SKM-1 treated with dmso at 0.1 percent for 144 hours (cell line): Measurements from ENCODE around the gene CNTNAP2.

Experiments
- DNase-seq: peaks from one replicate; lab custom pipeline; 2025; ENCODE audit not compliant: unreplicated experiment; lab: John Stamatoyannopoulos, UW

The CNTNAP2 gene

DNA sequence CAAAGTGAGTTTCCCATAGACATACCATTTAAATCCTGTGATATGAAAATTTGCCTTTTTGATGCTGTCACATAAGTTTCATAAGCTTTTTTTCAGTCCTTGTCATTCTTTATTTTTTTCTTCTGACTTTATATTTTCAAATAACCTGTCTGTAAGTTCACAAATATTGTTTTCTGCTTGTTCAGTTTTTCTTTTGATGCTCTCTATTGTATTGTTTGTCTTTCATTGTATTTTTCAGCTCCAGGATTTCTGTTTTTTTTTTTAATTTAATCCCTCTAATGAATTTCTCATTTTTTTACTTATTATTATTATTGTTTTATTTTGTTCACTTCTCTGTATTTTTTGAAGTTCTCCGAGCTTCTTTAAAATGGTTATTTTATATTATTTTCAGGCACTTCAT lies 623.4 kb downstream of the CNTNAP2 start:
- no peak for DNase-seq

DNA sequence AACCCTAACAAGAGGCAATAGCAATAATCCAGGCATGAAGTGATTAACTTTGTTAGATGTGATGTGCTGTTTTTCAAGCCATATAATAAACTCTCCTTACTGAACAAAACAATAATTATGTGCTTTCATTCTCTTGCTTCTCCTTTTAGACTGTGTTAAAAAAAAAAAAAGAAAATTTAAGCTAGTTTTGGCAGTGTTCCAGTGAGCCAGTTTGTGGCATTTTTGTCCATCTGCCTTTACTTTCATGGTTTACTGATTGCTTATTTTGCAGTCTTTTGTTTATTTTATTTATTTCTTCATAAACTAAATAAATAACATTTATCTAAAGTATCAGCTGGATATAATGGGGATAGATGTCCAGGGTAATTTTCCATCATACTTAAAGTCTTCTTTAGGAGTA lies 625.3 kb downstream of the CNTNAP2 start:
- DNase-seq, result no peak

DNA sequence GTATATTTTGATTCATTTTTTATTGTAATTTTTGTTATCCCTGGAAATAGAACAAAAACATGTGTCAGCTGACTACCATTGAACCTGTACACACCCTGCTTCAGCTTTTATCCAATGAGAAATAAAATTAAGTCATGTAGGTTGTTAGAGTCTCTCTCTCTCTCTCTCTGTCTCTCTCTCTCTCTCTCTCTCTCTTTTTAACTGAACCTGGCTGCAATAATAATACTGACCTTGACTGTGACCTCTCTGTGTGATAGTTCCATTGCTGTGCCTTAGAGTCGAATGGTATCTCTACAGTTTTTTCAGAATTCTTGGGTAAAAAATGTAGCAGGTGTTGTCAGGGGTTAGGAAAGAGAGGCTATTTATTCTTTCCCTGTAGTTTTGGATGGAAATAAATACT lies 637.8 kb downstream of the CNTNAP2 start:
- DNase-seq, result no peak

DNA sequence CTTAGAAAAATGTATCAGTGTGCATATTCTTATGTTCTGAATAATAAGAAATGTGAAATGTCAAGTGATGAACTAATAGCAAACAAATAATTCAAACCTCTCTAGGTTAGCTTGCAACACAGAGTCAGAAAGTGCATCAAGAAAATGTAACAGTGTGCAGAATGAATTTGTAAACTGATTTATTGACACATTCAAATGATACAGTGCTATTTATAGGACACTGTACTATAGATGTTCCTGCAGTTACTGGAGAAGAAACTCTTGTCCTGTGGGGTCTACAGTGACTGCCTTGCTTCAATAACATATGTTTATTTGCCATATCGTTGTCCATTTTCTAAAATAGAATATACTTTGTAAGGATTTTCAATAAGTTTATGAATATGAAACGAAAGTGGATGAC lies 639.0 kb downstream of the CNTNAP2 start:
- no peak for DNase-seq

DNA sequence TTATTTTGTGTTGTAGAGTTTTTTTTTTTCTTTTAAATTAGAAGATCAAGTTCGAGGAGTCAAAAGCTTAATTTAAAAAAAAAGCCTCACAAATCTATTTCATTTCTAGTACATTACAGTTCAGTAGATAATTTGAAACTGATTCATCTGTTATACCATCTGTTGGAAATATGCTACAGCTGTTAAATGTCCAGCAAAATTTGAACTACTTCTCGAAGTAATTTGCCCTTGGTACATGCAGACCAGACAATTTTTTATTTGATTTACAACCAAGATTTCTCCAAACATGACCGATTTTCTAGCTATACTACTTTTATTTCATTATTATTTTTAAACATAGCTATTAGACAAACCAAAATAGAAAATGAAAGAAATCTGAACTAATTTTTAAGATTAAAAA lies 647.9 kb downstream of the CNTNAP2 start:
- DNase-seq, result no peak

DNA sequence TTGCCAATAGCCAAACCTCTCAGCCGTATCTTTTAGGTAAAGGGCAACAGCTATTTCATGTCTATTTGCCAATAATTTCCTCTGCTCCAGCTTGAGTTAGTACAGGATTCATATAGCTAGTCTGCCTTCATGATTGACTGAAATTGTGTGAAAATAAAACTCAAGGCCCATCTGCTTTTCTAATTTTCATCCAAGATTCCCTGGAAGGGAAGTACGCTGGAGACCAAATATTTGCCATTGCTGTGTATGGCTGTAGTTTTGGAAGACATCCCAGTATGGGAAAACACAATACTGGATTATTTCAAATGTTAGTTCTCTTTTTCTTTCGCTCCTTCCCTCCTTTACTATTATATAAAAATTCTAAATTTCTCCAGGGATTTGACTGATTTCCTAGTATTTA lies 652.4 kb downstream of the CNTNAP2 start:
- no peak for DNase-seq

DNA sequence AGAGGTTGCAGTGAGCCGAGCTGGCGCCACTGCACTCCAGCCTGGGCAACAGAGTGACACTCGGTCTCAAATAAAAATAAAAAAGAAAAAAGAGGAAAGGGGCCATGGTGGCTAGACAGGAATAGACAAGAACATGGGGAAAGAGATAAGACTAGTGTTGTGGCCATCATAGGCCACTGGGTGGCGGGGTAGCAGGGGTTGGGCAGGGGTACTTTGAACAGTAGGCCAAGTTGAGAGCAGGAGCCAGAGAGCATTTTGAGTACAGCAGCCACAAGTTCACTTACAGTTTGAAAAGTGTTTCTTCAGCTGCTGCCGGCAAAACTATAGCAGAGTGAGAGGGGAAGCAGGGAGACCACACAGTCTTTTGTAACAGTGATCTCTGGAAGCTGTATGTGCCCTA lies 656.0 kb downstream of the CNTNAP2 start:
- peak; percentile 3 for DNase-seq

DNA sequence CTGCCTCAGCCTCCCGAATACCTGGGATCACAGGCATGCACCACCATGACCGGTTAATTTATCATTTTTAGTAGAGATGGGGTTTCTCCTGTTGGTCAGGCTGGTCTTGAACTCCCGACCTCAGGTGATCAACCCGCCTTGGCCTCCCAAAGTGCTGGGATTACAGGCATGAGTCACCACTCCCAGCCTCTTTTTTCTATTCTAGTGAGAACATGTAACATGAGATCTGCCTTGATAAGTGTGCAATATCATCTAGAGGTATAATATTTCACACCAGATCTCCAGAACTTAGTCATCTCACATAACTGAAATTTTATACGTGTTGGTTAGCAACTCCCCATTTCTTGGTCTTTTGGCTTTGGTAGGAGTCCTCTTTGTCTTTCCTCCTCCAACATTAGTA lies 656.9 kb downstream of the CNTNAP2 start:
- DNase-seq, result no peak

DNA sequence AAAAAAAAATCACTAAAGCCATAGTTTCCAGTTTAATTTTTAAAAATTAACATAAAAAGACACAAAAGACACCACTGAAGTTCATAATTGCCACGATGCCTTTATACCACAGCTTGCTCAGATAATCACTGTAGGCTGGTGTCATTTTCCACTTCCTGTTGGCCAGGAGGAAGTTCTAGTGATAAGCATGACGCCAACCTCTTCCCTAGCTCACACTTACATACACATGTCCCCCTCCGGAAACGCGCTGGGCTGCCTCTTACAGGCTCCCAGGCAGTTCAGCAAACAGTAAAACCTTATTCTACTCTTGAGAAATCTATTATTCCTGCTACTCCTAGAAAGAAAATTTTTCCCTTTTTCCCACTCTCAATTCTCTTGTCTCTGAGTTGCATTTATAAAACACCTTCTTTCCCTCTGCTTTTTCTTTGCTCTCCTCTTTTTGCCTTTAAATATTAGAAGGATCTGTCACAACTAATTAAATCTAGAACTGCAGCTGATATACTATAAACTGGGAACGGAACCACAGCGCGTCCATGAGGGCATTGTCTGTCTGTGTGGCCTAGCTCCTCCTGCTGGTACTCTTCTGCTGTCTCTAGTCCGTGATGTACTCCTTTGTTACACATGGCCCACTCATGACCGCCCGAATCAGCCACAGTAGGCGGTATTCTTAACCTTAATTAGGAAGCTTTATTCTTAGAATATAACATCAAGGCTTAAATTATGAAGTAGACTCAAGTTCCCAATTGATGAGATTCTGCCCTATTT lies 664.9 kb downstream of the CNTNAP2 start:
- peak; percentile 14 for DNase-seq

DNA sequence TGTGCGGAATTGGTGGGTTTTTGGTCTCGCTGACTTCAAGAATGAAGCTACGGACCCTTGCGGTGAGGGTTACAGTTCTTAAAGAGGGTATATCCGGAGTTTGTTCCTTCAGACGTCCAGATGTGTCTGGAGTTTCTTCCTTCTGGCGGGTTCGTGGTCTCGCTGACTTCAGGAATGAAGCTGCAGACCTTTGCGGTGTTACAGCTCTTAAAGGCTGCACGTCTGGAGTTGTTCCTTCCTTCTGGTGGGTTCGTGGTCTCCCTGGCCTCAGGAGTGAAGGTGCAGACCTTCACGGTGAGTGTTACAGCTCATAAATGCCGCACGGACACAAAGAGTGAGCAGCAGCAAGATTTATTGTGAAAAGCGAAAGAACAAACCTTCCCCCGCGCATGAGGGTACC lies 670.7 kb downstream of the CNTNAP2 start:
- DNase-seq, result no peak

DNA sequence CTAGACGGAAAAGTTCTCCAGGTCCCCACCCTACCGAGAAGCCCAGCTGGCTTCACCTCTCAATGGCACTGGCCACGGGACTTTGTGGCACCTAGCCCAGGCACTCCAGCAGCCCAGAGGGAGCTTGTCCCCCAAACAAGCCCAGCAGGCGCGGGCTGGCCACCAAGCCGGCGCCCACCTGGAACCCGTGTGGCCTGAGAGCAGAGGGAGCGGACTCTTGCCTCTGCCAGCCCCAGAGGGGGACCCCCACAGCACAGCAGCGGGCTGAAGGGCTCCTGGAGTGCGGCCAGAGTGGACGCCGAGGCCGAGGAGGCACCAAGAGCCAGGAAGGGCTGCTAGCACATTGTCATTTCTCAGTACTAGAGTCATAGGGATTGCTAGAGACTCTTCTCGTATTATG lies 671.4 kb downstream of the CNTNAP2 start:
- no peak for DNase-seq

DNA sequence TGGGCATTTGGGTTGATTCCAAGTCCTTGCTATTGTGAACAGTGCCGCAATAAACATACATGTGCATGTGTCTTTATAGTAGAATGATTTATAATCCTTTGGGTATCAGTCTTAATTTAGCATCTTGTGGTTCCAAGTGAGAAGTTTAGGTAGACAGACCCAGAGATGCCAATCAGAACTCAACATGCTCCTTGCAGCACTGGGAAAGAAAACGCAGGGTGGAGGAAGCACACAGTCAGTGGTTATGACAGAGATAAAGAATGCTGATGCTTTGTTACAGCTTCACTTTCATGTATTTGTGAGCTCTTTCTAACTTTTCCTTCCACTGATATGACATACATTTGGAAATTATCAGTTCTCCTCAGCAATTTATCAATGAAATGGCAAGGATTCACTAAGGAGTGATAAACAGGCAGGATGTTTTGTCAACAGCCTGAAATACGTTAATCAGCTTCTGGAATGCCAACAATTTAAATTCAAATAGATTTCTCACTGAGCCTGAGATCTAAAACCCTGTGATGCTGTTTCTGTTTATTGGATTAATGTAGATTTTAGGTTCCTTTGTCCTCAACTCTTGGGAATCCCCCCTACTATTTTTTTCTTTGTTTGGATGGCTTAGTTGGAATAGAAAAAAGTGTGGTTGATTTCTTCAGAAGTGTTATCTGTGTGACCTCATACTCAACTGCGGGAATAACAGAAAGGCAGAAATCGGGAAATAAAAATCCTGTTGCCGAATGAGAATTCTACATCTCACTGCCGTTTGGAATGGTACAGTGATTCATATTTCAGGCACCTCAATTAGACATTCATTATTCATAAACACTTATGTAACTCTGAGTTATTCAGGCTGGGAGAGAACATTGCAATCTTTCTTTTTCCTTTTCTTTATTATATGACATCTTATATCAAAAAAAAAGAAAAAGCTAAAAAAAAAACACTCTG lies 675.0 kb downstream of the CNTNAP2 start:
- DNase-seq, result no peak

DNA sequence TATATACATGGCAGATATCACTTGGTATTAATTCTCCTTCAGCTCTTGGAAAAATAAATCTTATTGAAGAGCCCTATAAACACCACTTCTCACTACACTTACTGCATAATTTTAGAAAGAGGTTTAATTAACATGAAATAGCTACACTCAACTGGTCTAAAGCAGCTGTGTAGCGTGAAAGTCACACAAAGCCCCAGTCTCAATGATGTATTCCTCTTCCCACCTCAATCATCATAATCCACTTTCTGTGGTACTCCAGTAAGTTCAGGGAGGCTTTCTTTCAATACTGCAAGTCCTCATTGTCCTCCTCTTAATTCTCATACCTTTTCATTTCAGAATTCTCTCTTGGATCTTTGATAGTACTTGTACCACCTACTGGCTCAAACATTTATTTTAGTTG lies 688.0 kb downstream of the CNTNAP2 start:
- DNase-seq, result no peak

DNA sequence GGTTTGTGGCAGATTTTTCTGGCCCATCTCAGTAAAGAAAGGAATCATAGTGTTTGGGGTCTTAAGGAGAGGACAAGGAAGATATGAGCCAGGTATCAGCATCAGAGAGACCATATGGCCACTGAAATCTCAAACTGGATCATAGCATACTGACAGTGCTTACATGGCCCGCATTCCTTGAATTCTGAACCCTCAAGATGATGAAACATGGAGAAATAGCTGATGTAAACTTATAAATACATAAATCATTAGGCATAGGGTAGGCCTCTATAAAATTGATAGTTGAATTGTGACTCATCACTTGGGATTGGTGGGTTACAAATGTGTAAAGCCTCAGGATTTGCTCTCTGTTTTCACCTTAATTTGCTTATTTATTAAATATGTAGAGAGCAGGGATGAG lies 688.5 kb downstream of the CNTNAP2 start:
- no peak for DNase-seq

DNA sequence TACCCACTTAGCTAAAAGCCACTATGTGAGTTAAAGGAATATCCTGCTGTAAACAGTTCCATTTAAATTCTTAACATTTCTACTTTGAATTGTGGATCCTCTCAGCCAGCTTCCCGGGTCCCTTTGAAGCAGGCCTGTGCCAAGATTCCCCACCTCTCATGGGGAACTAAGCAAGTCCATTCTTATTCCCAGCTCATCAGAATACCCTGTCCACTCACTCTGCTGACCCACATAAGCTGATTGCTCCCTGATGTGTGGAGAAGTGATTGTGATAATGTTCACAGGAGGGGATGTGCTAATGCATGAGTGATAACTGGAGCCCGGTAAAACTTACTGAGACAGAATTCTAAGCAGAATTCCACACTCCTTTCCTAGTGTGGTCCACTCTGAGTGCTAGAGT lies 709.7 kb downstream of the CNTNAP2 start:
- DNase-seq, result no peak

DNA sequence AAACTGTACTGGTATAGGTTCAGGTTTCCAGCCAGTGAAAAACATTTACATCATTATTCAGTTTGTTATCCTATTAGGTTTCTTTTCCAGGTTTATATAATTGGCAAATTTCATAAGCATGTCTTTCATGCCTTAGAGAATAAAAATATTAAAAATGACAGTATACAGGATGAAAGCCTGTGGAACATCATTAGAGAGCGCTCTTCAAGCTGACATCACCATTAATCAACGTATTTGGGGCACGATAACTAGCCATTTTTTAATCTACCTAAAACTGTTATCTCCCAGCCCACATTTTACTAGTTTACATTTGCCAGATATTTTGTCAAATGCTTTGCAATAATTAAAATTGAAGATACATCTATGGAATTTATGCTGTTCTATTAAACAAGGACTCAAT lies 714.1 kb downstream of the CNTNAP2 start:
- DNase-seq, result no peak

DNA sequence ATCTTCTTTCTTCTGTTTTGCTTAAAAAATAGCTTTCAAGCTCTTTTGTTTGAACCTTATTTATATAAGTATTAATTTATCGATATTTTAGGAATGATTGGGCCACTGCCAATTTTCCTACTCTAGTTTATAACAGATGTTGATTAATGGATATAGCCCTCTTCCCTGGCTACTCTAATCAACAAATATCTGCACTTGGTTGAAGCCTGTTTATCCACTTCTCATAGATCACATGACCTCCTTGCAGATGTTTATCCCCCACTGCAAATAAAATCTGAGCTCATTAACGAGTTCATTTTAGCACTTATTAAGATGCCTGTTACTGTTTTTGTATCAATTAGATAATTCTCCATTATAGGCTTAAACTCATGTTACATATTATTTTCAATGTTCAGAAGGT lies 715.3 kb downstream of the CNTNAP2 start:
- no peak for DNase-seq

DNA sequence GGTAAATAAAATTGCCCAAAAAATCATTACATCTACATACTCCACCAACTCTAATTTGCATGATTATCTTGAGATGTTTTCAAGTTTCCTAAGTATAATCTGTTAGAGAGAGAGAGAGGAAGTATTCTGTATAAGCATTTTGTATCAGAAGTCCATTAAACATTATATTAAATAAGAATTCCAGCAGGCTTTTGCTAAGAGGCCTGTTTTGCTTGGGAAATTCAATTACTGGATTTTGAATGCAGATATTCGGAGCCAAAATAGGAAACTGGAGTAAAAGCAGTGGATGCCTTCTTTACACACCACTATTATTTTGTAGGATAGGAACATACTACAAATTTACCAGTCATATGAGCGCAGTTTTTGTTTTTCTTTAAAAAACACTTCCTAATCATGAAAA lies 727.8 kb downstream of the CNTNAP2 start:
- no peak for DNase-seq

DNA sequence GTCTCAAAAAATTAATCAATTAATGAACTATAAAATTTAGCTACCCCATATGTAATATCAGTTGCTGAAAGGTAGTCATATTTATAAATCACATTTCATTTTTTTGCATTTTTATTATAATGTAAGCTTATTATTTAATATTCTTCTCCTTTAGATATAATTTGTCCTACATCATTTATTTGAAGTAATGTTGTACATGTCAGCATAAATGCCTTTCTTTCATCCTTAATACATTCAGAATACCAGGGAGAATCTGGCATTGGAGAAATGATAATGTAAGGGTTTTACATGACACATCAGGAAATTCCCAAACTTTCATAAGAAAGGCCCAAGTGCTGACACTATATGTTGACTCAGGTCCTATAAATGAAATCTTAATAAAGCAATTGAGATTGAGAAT lies 742.1 kb downstream of the CNTNAP2 start:
- DNase-seq, result no peak

DNA sequence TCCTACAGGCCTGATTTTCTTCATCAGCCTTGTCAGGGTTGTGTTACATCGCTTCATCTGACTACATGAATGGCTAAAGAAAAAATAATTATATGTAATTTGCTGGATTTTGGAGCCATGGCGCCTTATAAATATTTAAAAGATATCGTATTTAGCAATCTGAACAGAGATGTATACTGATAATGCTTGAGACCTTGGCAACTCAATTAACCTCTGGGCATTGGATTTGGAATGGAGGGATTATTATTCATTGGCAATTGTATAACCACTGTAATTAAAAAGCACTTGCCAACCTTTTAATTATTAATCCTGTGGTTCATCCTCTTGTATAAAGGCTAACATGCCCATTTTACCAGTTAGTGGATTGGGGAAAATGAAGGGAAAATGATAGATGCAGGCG lies 745.1 kb downstream of the CNTNAP2 start:
- no peak for DNase-seq

DNA sequence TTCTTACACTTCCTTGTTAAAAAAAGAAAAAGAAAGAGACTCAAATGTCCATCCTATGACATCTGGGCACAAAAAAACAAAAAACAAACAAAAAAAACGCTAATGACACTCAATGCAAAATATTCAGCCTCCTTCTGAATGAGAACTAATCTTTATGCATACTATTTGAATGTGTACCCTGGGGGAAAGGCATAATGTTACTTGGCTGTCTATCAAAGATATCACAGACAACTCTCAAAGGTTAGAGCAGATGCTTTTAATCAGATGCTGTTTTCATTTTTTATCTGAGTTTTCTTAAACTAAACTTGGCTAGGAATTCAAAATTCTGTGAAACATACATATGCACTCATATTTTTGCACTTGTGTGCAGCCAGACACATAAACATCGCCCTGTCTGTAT lies 745.8 kb downstream of the CNTNAP2 start:
- no peak for DNase-seq

DNA sequence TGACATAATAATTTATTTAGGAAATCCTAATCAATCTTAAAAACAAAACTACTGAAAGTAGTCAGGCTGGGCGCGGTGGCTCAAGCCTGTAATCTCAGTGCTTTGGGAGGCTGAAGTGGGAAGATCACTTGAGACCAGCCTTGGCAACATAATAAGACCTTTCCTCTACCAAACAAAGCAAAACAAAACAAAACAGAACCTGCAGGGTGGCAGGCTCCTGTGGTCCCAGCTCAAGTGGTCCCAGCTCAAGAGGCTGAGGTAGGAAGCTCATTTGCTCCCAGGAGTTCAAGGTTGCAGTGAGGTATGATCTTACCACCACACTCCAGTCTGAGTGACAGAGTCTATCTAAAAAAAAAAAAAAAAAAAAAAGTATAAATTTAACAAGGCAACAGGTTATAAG lies 748.0 kb downstream of the CNTNAP2 start:
- no peak for DNase-seq
